GM19468 (cell line): ENCODE results near the gene SEMA6B.
"Not testable (repeated sequence)": the region's sequence is repeated elsewhere in the genome, so short reads cannot be mapped to it uniquely, and the experiment has no call there.

Experiments used
- ATAC-seq: cut with Tn5 transposase; IDR thresholded peaks from one replicate; pipeline ENCODE4 v1.9.1; 2021; ENCODE audit warnings: mild to moderate bottlenecking, moderate library complexity, moderate number of reproducible peaks; ENCODE audit not compliant: unreplicated experiment; ENCODE audit errors: extremely low read depth

Gene SEMA6B, protein sequence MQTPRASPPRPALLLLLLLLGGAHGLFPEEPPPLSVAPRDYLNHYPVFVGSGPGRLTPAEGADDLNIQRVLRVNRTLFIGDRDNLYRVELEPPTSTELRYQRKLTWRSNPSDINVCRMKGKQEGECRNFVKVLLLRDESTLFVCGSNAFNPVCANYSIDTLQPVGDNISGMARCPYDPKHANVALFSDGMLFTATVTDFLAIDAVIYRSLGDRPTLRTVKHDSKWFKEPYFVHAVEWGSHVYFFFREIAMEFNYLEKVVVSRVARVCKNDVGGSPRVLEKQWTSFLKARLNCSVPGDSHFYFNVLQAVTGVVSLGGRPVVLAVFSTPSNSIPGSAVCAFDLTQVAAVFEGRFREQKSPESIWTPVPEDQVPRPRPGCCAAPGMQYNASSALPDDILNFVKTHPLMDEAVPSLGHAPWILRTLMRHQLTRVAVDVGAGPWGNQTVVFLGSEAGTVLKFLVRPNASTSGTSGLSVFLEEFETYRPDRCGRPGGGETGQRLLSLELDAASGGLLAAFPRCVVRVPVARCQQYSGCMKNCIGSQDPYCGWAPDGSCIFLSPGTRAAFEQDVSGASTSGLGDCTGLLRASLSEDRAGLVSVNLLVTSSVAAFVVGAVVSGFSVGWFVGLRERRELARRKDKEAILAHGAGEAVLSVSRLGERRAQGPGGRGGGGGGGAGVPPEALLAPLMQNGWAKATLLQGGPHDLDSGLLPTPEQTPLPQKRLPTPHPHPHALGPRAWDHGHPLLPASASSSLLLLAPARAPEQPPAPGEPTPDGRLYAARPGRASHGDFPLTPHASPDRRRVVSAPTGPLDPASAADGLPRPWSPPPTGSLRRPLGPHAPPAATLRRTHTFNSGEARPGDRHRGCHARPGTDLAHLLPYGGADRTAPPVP

DNA sequence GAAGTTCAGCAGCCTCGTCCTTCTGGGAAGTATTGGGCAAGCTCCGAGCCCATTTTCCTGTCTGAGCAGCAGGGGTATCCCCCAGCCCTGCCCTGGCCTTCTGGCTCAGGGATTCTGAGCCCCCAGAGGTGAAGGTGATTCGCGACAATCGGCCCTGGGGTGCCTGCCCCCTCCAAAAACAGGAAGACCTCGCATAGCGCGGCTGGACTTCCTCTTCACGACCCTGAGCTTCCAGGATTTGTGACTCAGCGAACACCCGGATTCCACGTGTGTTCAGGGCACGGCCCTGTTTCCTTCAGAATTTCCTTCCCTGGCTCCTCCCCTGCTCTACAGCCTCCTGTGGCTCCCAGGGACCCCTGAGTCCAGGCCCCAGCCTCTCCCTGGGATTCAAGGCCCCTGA lies at the start of gene SEMA6B:
SEMA6B (minus strand) TSS at position 116 of the 400 bp plus-strand sequence. CDS start 1,227 bp downstream, outside the sequence.
- ATAC-seq: no peak

DNA sequence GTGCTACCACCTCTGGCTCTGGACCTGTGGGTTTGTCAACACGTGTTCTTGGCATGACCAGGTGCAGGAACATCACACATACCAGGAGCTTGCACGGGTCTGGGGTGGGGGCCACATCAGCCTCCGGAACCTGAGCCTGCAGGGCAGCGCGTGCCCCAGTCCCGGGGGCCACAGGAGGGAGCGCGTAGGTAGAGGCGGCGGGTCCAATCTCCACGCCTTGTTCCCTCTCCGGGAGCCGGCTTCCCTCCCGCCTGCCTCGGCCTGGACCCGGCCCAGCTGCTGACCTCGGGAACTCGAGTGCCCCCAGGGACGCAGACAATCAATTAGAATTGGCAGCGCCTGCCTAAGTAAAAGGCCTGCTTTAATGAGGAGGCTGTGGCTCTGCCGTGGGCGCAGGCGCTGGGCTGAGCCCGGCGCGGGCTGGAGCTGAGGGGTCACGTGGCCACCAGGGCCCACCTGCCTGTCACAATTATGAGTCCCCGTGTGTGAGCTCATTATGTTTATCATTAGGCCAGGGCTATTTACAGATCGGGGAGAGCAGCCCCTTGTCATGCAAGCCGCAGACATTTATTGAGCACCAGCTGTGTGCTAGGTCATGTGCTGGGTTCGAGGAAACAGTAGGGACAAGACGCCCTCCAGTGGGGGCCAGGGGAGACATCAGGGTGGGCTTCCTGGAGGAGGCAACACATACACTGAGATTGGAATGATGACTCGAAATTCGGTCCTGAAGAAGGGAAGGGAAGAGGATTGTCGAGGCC lies 47.6 kb upstream of the SEMA6B start:
- no peak for ATAC-seq

DNA sequence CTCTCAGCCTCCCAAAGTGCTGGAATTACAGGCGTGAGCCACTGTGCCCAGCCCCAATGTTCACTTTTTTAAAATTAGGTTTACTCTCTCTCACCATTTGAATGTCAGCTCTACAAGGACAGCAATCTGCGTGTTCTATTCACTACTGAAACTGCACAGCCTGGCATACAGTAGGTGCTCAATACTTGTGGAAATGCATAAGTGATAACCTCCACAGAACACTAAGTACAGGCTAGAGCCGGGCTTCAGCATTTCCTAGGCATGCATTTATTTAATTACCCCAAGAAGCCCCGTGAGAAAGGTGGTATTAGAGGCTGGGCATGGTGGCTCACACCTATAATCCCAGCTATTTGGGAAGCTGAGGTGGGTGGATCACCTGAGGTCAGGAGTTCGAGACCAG lies 46.7 kb upstream of the SEMA6B start:
- ATAC-seq: no peak

DNA sequence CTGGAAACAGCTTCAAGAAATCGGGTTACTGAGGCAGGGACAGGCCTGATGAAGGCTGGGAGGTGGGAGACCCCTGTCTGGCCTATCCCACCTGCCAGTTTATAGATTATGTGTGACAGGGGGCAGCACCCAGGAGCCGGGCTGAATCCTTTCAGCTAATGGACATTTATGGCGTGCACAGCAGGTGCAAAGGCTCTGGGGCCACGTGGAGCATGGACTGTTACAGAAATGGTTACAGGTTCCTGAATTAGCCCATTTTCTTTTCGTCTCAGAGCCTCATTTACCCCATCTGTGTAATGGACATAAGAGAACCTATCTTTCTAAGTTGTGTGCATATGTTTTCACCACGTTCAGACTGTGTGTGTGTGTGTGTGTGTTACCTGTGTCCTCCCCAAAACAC lies 45.4 kb upstream of the SEMA6B start:
- ATAC-seq: no peak

DNA sequence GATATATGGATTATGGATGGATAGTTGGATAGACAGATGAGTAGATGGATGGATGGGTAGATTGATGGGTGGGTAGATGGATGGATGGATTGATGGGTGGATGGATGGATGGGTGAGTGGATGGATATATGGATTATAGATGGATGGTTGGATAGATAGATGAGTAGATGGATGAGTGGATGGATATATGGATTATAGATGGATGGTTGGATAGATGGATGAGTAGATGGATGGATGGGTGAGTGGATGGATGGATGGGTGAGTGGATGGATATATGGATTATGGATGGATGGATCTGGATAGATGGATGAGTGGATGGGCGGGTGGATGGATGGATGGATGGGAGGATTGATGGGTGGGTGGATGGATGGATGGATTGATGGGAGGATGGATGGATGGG lies 43.4 kb upstream of the SEMA6B start:
- no peak for ATAC-seq

DNA sequence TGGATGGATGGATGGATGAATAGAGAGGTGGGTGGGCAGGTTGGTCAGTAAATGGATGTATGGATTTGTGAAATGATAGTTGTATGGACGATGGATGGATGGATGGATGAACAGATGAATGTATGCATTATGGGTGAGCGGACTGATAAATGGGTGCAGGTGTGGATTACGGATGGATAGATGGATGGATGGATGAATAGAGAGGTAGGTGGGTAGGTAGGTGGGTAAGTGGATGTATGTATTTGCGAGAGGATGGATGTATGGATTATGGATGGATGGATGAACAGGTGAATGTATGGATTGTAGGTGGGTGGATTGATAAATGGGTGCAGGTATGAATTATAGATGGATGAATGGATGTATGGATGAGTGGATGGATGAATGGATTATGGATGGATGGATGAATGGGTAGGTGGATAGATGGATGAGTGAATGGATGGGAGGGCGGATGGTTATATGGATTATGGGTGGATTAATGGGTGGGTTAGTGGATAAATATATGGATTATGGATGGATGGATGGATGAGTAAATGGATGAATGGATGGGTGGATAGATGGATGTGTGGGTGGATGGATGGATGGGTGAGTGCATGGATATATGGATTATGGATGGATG lies 42.8 kb upstream of the SEMA6B start:
- no peak for ATAC-seq

DNA sequence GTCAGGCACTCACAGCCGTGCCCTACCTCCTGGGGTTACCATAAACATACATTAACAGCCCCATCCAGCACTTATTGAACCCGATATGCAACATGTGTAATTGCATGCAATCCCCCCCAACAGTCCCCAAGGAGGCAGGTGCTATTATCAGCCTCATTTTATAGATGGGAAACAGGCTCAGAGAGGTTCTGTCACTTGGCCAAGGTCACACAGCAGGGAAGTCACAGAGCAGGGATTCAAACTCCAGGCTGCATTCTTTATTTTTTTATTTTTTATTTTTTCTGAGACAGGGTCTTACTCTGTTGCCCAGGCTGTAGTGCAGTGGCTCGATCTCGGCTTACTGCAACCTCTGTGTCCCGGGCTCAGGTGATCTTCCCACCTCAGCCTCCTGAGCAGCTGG lies 41.4 kb upstream of the SEMA6B start:
- ATAC-seq: no peak

DNA sequence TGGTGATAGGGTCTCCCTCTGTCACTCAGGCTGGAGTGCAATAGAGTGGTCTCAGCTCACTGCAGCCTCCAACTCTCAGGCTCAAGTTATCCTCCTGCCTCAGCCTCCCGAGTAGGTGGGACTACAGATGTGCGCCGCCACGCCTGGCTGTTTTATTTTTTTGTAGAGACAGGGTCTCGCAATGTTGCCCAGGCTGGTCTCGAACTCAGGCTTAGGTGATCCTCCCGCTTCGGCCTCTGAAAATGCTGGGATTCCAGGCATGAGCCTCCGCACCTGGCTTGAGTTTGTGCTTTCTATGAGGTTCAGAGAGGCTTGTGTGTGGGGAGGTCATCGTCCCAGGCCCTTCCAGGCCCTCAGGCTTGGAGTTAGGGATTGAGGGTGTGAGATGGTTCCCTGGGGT lies 40.6 kb upstream of the SEMA6B start:
- no peak for ATAC-seq

DNA sequence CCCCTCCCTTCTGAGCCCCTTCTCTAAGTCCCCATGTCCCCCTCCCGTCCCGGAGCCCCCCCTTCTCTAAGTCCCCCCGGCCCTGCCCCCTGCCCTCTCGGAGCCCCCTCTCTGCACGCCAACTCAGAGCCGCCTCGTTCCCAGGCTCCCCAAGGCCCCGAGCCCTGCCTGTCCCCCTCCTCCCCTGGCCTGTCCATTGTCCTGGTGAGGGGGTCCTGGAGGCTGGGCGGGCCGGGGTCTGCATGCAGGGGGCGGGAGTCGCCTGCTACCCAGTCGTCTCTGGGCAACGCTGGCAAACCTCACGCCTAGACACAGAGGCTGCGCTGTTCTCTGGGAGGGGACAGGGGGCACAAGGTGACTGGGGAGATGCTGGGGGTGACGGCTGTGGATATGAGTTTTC lies 39.2 kb upstream of the SEMA6B start:
- no peak for ATAC-seq

DNA sequence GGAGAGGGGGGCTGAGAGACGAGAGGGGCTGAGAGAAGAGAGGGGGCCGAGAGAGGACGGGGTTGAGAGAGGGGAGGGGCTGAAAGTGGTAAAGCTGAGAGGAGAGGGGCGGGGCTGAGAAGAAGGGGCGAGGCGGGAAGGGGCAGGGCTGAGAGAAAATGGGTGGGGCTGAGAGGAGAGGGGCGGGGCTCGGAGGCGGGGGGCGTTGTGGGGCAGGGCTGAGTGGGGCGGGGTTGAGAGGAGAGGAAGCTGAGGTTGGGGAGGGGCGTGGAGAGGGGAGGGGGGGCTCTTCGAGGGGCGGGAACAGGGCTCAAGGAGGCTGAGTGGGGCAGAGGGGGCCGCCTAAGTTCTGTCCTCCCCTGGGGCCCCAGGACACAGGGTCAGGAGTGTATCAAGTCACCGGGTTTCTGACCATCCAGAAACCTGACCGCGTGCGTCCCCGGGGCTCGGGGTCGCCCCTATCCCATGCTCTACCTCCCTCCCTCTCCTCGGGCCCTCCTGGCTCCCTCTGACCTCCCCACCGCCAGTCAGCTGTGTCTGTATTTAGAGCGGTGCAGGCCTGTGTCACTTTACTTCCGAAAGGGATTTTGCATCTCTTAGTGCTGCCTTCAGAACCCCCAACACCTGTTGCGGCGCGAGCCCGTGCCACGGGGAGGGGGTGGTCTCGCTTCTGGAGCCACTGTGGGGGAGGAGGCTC lies 38.6 kb upstream of the SEMA6B start:
- no peak for ATAC-seq

DNA sequence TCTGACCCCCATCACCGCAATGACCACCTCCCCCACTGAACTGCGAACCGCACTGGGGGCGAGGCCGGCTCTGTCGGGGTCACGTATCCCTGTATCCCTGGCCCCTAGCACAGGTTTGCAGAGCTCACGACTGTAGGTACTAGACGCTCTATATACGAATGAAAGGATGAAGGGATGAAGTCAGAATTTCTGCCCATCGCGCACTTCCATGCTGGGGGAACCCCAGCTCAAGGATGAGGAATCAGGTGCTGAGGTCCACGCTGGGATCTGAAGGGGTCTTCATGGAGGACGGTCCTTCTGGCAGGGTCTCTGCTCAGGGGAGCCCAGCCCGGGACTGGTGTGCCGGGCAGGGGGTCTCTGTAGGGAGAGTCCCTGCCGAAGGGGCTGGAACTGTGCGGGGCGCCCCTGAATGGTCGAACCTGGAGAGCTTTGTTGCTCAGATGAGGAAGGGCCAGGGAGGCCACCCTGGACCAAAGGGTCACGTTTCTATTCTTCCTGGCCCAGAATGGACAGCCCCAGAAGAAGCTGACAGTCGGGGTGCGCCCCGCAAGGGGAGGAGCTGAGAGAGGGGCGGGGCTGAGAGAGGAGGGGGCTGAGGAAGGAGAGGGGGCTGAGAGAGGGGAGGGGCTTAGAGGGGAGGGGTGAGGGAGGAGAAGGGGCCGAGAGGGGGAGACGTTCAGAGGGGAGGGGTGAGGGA lies 37.9 kb upstream of the SEMA6B start:
- ATAC-seq: no peak

DNA sequence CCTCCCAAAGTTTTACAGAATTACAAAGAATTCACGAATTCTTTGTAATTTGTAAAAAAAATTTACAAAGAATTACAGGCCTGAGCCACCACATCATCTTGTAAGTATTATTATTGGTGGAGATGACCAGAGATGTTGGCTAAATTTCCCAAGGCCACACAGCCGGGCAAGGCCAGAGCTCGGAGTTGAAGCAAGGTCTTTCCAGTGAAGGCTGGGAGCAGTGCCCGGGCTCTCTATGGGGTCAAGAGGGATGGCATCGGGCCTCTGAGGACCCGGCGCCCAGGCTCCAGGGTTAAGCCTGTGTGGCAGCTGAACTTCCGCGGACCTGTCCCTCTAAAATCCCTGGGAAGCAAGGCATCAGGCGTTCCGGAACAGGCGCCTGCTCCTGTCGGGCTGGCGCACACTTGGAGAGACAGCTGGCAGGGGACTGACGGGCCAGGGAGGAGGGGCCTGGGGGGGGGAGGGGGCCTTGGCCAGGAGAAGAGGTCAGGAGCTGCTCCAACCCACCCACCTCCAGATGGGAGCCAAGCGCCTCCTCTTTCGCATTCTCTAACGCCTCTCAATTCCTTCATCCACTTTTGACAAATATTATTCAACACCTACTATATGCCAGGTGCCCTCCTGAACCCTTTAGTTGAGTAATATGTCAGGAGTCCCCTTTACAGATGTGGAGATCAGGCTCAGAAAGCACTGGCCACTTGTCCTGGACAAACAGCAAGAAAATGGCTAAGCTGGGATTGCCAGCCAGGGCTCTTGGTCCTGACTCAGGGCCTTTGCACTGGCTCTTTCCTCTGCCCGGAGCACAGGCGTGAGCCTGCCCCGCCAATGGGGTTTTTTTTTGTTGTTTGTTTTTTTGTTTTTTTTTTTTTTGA lies 36.8 kb upstream of the SEMA6B start:
- no peak for ATAC-seq

DNA sequence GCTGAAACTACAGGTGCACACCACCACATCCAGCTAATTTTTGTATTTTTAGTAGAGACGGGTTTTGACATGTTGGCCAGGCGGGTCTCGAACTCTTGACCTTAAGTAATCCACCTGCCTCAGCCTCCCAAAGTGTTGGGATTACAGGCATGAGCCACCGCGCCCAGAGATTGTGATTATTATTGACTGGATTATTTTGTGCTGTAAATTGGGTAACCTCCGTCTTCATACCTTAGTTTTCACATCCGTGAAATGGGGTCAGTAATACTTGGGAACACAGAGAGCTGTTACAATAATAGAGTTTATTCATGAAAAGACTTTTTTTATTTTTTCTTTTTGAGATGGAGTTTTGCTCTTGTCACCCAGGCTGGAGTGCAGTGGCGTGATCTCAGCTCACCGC lies 35.7 kb upstream of the SEMA6B start:
- not testable (repeated sequence) for ATAC-seq

DNA sequence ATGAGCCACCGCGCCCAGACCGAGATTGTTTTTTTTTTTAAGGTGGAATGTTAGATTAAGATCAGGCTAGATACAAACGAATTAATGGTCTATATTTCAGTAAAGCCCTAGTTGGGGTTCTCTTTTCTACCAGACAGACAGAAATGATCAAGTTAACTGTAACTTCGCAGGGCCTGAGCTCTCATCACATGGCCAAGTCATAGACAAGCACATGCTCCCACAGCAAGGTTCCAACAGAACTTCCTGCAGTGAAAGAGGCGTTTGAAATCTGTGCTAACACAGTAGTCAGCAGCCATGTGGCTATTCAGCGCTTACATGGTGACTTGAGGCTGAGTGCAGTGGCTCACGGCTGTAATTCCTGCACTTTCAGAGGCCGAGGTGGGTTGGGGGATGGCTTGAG lies 34.7 kb upstream of the SEMA6B start:
- no peak for ATAC-seq

DNA sequence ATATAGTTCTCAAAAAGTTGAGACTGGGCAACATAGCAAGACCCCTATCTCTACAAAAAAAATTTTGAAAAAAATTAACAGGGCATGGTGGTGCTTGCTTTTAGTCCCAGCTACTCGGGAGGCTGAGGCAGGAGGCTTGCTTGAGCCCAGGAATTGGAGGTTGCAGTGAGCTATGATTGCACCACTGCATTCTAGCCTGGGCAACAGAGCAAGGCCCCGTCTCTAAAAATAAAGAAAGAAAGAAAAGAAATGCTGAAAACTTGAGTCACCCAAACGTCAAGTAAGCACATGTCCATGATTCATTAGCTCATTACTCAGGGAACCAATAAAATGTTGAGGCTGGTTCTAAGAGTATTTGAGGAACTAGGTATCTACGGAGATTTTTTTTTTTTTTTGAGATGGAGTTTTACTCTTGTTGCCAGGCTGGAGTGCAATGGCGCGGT lies 33.9 kb upstream of the SEMA6B start:
- ATAC-seq: no peak

DNA sequence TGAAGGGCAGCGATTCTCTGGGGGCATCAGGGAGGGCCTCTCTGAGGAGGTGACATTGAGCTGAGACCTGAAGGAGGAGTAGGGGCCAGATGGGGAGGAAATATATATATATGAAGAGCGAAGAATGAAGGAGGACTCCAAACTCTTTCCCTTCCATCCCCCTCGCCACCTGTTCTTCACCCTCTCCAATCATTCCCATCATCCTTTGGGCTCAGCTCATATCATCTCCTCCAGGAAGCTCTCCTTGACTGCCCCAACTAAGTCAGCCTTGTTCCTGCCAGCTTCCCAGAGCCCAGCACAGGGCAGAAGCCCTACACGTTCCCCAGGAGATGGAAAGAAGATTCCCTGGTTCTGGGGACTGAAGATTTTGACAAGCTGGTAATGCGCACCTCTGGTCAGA lies 33.0 kb upstream of the SEMA6B start:
- no peak for ATAC-seq

DNA sequence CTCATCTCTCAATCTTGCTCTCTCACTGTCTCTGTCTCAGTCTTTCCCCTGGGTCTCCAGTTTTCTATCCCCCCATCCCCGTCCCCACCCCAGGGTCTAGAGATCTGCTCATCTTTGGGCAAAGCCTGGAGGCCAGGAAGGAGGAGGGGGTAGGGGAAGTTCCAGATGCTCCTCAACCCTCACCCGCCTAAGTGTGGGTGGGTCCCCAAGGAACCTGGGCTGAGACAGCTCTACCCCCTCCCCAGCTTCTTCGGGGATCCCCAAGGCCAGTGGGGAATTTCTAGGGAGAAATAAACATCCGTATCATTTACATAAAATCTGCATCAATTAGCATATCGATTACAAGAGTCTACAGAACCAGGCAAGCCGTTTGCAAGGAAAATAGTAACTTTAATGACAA lies 31.8 kb upstream of the SEMA6B start:
- ATAC-seq: no peak

DNA sequence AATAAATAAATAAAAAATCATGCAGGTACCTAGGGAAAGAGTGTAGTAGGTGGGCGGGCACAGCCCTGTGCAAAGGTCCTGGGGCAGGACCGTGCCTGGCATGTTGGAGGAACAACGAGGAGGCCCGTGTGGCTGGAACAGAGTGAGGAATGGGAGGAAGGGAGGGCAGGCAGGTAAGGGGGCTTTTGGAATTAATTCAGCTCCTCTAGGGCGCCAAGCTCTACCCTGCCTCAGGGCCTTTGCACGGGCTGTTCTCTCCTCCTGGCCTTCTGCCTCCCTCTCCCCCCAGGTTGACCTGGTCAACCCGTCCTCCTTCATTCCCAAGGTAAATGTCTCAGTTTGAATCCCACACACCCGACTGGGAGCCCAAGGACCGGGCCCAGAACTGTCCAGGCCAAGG lies 31.1 kb upstream of the SEMA6B start:
- ATAC-seq: no peak
